Activated CD8-positive, alpha-beta memory T cell treated with anti-CD3 and anti-CD28 coated beads for 48 hours (primary cell): ENCODE results near the gene ASPHD1.
"Not testable (repeated sequence)": the region's sequence is repeated elsewhere in the genome, so short reads cannot be mapped to it uniquely, and the experiment has no call there.

Experiments used
- DNase-seq, 3 experiments: peaks; one replicate each; pipeline ENCODE4 v3.0.0-alpha.2; 2020; ENCODE audit warnings: low read depth in 2 of 3, low spot score in 2 of 3

The ASPHD1 gene

GRCh38 chr16:29927070-29927905 lies 27.0 kb downstream of the ASPHD1 start:
- DNase-seq: no peak

- not testable (repeated sequence) for DNase-seq
Measured at GRCh38 chr16:29931750-29932149, 31.5 kb downstream of the ASPHD1 start.

- no peak for DNase-seq
Measured at GRCh38 chr16:29940656-29941055, 40.4 kb downstream of the ASPHD1 start.

- no peak for DNase-seq
Measured at GRCh38 chr16:29943846-29944799, 43.8 kb downstream of the ASPHD1 start.

- no peak for DNase-seq
Measured at GRCh38 chr16:29947897-29948296, 47.6 kb downstream of the ASPHD1 start.

GRCh38 chr16:29950806-29951461 lies 50.6 kb downstream of the ASPHD1 start:
- no peak for DNase-seq

GRCh38 chr16:29951625-29952365 lies 51.5 kb downstream of the ASPHD1 start:
- no peak for DNase-seq
